IMR-90 (cell line): ENCODE results near the gene SCN11A. TPM values are rescaled to one million over a fixed set of nuclear protein-coding genes. Genes with fewer than 3 reads are reported as not detected.

Experiments used
- ATAC-seq: fragments of 200-7000 bp; cut with Tn5 transposase; 2 replicates; pipeline ENCODE4 v1.9.1; 2020; ENCODE audit warnings: low read depth, mild to moderate bottlenecking, moderate library complexity
- BruUV-seq: library from RNA; stranded (reverse); fragments of 400-500 nt; replicated peaks from 2 replicates; lab custom pipeline; 2021; lab: Mats Ljungman, UMichigan
- CTCF ChIA-PET: fragments of 300-600 bp; formaldehyde crosslinking; extraction: SDS; loops from one replicate; lab custom pipeline; 2021; ENCODE audit warnings: antibody characterized with exemption; lab: Yijun Ruan, JAX
- POLR2A ChIA-PET: fragments of 300-600 bp; sonication (Branson Sonifier 250); formaldehyde crosslinking; loops from one replicate; lab custom pipeline; 2022; ENCODE audit warnings: antibody characterized with exemption; ENCODE audit not compliant: unreplicated experiment; lab: Charles Lee
- DNase-seq: peaks from one replicate; pipeline ENCODE4 v3.0.0; 2013
- H2AFZ ChIP-seq: replicated peaks from 2 replicates; pipeline ENCODE3; 2013; ENCODE audit warnings: low read length, mild to moderate bottlenecking; ENCODE audit not compliant: poor library complexity
- H2AK5ac ChIP-seq: 2 replicates; pipeline ENCODE4 v1.6.1; 2013; ENCODE audit warnings: low read depth, low read length, inconsistent platforms
- H2AK9ac ChIP-seq: replicated peaks from 2 replicates; pipeline ENCODE3; 2013; ENCODE audit warnings: mild to moderate bottlenecking, low read depth, low read length, moderate library complexity; ENCODE audit not compliant: poor library complexity
- H2BK120ac ChIP-seq: 2 replicates; pipeline ENCODE4 v1.6.1; 2013; ENCODE audit warnings: low read depth, low read length, inconsistent platforms
- H2BK15ac ChIP-seq: 3 replicates; pipeline ENCODE4 v1.6.1; 2013; ENCODE audit warnings: low read depth, low read length, inconsistent platforms
- H2BK20ac ChIP-seq: 2 replicates; pipeline ENCODE4 v1.6.1; 2013; ENCODE audit warnings: low read depth, mild to moderate bottlenecking, inconsistent platforms, low read length, moderate library complexity
- H2BK5ac ChIP-seq: 2 replicates; pipeline ENCODE4 v1.6.1; 2013; ENCODE audit warnings: mild to moderate bottlenecking, low read depth, low read length, inconsistent platforms; ENCODE audit not compliant: poor library complexity, severe bottlenecking
- H3K14ac ChIP-seq: replicated peaks from 2 replicates; pipeline ENCODE4 v1.6.1; 2013; ENCODE audit warnings: low read depth, low read length, inconsistent platforms
- H3K18ac ChIP-seq: 2 replicates; pipeline ENCODE4 v1.6.1; 2013; ENCODE audit warnings: low read depth, low read length, control low read depth
- H3K23ac ChIP-seq: 2 replicates; pipeline ENCODE4 v1.6.1; 2013; ENCODE audit warnings: low read depth, low read length, inconsistent platforms
- H3K27ac ChIP-seq: 2 replicates; pipeline ENCODE4 v1.5.1; 2013; ENCODE audit warnings: mild to moderate bottlenecking, control low read depth, low read length; ENCODE audit not compliant: insufficient read depth
- H3K27me3 ChIP-seq: 2 replicates; pipeline ENCODE4 v1.6.1; 2013; ENCODE audit warnings: low read length; ENCODE audit not compliant: control insufficient read depth, insufficient read depth
- H3K36me3 ChIP-seq: 2 replicates; pipeline ENCODE4 v1.6.1; 2013; ENCODE audit warnings: low read length, mixed read lengths; ENCODE audit not compliant: control insufficient read depth, insufficient read depth
- H3K4ac ChIP-seq: 2 replicates; pipeline ENCODE4 v1.6.1; 2013; ENCODE audit warnings: low read depth, low read length, inconsistent platforms
- H3K4me1 ChIP-seq: 2 replicates; pipeline ENCODE4 v1.6.1; 2013; ENCODE audit warnings: low read length, mixed read lengths; ENCODE audit not compliant: control insufficient read depth, insufficient read depth
- H3K4me2 ChIP-seq: 2 replicates; pipeline ENCODE4 v1.6.1; 2013; ENCODE audit warnings: low read depth, mild to moderate bottlenecking, control low read depth, low read length, moderate library complexity
- H3K4me3 ChIP-seq: 2 replicates; pipeline ENCODE4 v1.5.1; 2013; ENCODE audit warnings: low read depth, mild to moderate bottlenecking, control low read depth, low read length, moderate library complexity; ENCODE audit not compliant: insufficient read depth
- H3K56ac ChIP-seq: 2 replicates; pipeline ENCODE4 v1.6.1; 2013; ENCODE audit warnings: low read length, inconsistent platforms; ENCODE audit not compliant: insufficient read depth; ENCODE audit errors: extremely low read depth
- H3K79me1 ChIP-seq, 2 experiments: 2 replicates each; pipeline ENCODE4 v1.6.1; 2013; ENCODE audit warnings: low read length in 2 of 2, inconsistent platforms in 1 of 2, low read depth in 1 of 2
- H3K9ac ChIP-seq: 2 replicates; pipeline ENCODE4 v1.6.1; 2013; ENCODE audit warnings: low read depth, low read length, control low read depth
- H3K9me1 ChIP-seq: 2 replicates; pipeline ENCODE4 v1.6.1; 2013; ENCODE audit warnings: low read length, inconsistent platforms; ENCODE audit not compliant: insufficient read depth
- H3K9me3 ChIP-seq: 2 replicates; pipeline ENCODE4 v1.6.1; 2013; ENCODE audit warnings: low read length; ENCODE audit not compliant: control insufficient read depth, insufficient read depth
- H4K20me1 ChIP-seq: 2 replicates; pipeline ENCODE4 v1.6.1; 2013; ENCODE audit warnings: low read length, inconsistent platforms; ENCODE audit not compliant: insufficient read depth
- H4K5ac ChIP-seq: 2 replicates; pipeline ENCODE4 v1.6.1; 2013; ENCODE audit warnings: mild to moderate bottlenecking, low read depth, low read length, control low read depth
- H4K8ac ChIP-seq, 2 experiments: 2 replicates each; pipeline ENCODE4 v1.6.1; 2013; ENCODE audit warnings: low read depth in 2 of 2, low read length in 2 of 2, control low read depth in 1 of 2, inconsistent platforms in 1 of 2
- H4K91ac ChIP-seq: 2 replicates; pipeline ENCODE4 v1.6.1; 2013; ENCODE audit warnings: low read depth, low read length, inconsistent platforms; ENCODE audit not compliant: insufficient read depth
- CHD1 ChIP-seq: IDR thresholded peaks from 2 replicates; pipeline ENCODE4 v1.6.1; 2012; ENCODE audit warnings: low read depth, low read length, improper control_type of control experiment
- RAD21 ChIP-seq: IDR thresholded peaks from 2 replicates; pipeline ENCODE4 v1.6.1; 2012; ENCODE audit warnings: low read length, improper control_type of control experiment
- RCOR1 ChIP-seq: IDR thresholded peaks from 2 replicates; pipeline ENCODE4 v1.6.1; 2012; ENCODE audit warnings: mild to moderate bottlenecking, low read length, improper control_type of control experiment; ENCODE audit not compliant: insufficient replicate concordance
- RFX5 ChIP-seq: IDR thresholded peaks from 2 replicates; pipeline ENCODE4 v1.8.0; 2012; ENCODE audit warnings: low read depth, mild to moderate bottlenecking, low read length, moderate library complexity
- SMC3 ChIP-seq: fragments of 150-350 bp; IDR thresholded peaks from 2 replicates; pipeline ENCODE4 v1.6.1; 2016; ENCODE audit warnings: low read depth, mild to moderate bottlenecking, antibody characterized with exemption, low read length, moderate library complexity
- dilution Hi-C: fragments of 300-500 bp; cut with HindIII; formaldehyde crosslinking; loops from one replicate; pipeline ENCODE4 v1.14.3; 2018; ENCODE audit warnings: low sequenced_read_pairs; ENCODE audit not compliant: unreplicated experiment
- in situ Hi-C: fragments of 300-500 bp; cut with MboI; formaldehyde crosslinking; loops from 3 replicates; pipeline ENCODE4 v1.14.3; 2019; ENCODE audit warnings: low sequenced_read_pairs, inconsistent platforms, mixed read lengths
- intact Hi-C: fragments of 100-400 bp; cut with micrococcal nuclease; formaldehyde crosslinking; loops from 2 replicates; pipeline ENCODE4 v1.10.0; 2022
- polyA plus RNA-seq, 3 experiments: library from polyadenylated mRNA; depleted of rRNA; stranded (reverse); fragments of >200 nt; gene quantifications; 2 replicates each; pipeline ENCODE4 v1.2.3, GENCODE V29; 2012; ENCODE audit warnings: low replicate concordance in 1 of 3
- total RNA-seq: library from RNA; depleted of rRNA; stranded (reverse); fragments of >200 nt; gene quantifications from 2 replicates; pipeline ENCODE4 v1.2.3, GENCODE V29; 2012
- TF ChIP-seq, protein P1 (sequence below): fragments of 150-350 bp; IDR thresholded peaks from 2 replicates; pipeline ENCODE4 v1.6.1; 2017; ENCODE audit warnings: mild to moderate bottlenecking, antibody characterized with exemption, low read length, low read depth
- TF ChIP-seq, protein P2 (sequence below): conservative IDR thresholded peaks from 2 replicates; pipeline ENCODE4 v1.5.1; 2012; ENCODE audit warnings: mild to moderate bottlenecking, low read depth, low read length, improper control_type of control experiment
- TF ChIP-seq, protein P3 (sequence below): fragments of 150-350 bp; IDR thresholded peaks from 2 replicates; pipeline ENCODE4 v1.6.1; 2016; ENCODE audit warnings: low read depth, mild to moderate bottlenecking, low read length, moderate library complexity, borderline replicate concordance

The SCN11A gene
- total and polyA plus RNA-seq, 2 of the 4 experiments (the other 2 are of a cell fraction): under 0.01 to 0.02 TPM

DNA sequence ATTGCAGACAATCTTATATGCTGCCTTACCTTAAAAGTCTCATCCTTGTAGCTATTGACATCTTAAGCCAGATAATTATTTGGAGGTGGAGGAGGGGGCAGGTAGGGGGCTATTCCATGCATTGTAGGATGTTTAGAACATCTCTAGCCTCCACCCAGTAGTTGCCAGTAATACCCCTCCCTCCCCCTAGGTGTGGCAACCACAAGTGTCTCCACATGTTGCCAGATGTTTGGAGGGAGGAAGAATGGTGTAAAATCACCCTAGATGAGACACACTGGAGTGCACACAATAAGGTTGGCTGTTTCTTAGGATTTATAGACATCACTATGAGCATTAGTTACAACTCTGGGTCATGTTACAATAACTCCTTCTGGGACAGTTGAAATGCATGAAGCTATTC, 28.3 kb upstream of the SCN11A start:
- ChIA-PET CTCF (no interaction called here), POLR2A (no interaction called here)
- Histone ChIP-seq H3K79me1 (no peaks in the 10 kb centered on the region), H3K36me3 (peaks cover 19% of the 10 kb centered on the region), H3K4me2 (no peak overlapping the region), H4K5ac (no peak overlapping the region), H3K18ac (no peak overlapping the region), H4K20me1 (no peaks in the 10 kb centered on the region), H3K4ac (no peak overlapping the region), H3K27ac (no peak overlapping the region), H3K4me3 (no peak overlapping the region), H4K8ac (no peak overlapping the region), H2BK5ac (no peak overlapping the region), H3K23ac (no peak overlapping the region), H3K27me3 (no peaks in the 10 kb centered on the region), H2BK15ac (no peak overlapping the region), H3K9me3 (no peaks in the 10 kb centered on the region), H2BK120ac (no peak overlapping the region), H2AK9ac (no peak overlapping the region), H2AFZ (no peak overlapping the region), H2BK20ac (no peak overlapping the region), H3K14ac (no peak overlapping the region), H3K4me1 (no peaks in the 10 kb centered on the region), H2AK5ac (no peak overlapping the region), H3K56ac (no peak overlapping the region), H3K9ac (no peak overlapping the region), H4K91ac (no peak overlapping the region), H3K9me1 (no peaks in the 10 kb centered on the region)
- in situ Hi-C loops: no loop called here
- TF ChIP-seq RFX5: no peak
- TF ChIP-seq, protein P1, sequence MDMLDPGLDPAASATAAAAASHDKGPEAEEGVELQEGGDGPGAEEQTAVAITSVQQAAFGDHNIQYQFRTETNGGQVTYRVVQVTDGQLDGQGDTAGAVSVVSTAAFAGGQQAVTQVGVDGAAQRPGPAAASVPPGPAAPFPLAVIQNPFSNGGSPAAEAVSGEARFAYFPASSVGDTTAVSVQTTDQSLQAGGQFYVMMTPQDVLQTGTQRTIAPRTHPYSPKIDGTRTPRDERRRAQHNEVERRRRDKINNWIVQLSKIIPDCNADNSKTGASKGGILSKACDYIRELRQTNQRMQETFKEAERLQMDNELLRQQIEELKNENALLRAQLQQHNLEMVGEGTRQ: no peak
- TF ChIP-seq, protein P2, sequence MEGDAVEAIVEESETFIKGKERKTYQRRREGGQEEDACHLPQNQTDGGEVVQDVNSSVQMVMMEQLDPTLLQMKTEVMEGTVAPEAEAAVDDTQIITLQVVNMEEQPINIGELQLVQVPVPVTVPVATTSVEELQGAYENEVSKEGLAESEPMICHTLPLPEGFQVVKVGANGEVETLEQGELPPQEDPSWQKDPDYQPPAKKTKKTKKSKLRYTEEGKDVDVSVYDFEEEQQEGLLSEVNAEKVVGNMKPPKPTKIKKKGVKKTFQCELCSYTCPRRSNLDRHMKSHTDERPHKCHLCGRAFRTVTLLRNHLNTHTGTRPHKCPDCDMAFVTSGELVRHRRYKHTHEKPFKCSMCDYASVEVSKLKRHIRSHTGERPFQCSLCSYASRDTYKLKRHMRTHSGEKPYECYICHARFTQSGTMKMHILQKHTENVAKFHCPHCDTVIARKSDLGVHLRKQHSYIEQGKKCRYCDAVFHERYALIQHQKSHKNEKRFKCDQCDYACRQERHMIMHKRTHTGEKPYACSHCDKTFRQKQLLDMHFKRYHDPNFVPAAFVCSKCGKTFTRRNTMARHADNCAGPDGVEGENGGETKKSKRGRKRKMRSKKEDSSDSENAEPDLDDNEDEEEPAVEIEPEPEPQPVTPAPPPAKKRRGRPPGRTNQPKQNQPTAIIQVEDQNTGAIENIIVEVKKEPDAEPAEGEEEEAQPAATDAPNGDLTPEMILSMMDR: no peak
- TF ChIP-seq CHD1: no peak
- TF ChIP-seq RAD21: no peak
- no peak for TF ChIP-seq SMC3
- TF ChIP-seq RCOR1: no peak
- TF ChIP-seq, protein P3, sequence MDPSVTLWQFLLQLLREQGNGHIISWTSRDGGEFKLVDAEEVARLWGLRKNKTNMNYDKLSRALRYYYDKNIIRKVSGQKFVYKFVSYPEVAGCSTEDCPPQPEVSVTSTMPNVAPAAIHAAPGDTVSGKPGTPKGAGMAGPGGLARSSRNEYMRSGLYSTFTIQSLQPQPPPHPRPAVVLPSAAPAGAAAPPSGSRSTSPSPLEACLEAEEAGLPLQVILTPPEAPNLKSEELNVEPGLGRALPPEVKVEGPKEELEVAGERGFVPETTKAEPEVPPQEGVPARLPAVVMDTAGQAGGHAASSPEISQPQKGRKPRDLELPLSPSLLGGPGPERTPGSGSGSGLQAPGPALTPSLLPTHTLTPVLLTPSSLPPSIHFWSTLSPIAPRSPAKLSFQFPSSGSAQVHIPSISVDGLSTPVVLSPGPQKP: no peak
- DNase-seq (no peak), ATAC-seq (no peak)
- dilution Hi-C loops: no loop called here
- intact Hi-C loops: no loop called here
- no TSS peak for BruUV-seq
